Hematopoietic multipotent progenitor cell treated with erythropoietin and hydrocortisone succinate and interleukin-3 and kit ligand, for 15 days (in vitro differentiated cells): ENCODE data around the gene FIGN.

ENCODE experiments used
- DNase-seq: peaks from one replicate; pipeline ENCODE4 v3.0.0-alpha.2; 2015; ENCODE audit warnings: low spot score

Gene FIGN

DNA sequence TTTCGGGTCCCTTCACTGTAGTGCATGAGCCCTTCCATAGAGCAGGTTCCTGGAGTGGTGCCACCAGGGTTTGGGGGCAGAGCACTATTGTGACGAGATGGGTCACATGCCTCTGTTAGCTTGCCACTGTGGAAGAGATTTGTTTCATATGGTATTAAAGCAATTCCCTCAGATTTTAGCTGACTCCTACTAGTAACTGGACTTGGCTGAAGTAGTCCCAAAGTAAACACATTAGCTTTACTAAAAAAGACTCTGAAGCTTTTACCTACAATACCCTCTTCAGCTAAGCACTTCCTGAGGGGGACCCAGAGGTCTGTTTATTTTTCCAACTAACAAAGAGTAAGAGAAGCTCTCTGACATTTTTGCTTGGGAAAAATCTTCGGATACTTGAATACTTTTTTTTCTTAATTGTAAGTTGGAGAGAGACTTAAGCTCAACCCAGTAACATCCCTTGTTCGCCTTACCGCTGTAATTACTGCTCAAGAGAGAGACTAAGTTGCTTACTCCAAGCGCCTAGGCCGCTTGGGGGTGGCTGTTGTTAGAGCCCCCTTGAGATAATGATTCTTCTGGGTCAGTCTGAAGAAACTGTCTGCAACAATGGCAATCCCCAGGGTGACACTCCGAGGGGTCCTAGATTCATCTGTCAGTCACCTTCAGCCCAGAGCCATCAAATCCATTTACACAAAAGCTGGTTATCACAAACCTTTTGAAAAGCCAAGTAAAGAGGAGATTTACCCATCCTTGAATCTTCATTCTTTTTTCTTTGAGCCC is 177.4 kb downstream of the FIGN start:
- DNase-seq: no peak

DNA sequence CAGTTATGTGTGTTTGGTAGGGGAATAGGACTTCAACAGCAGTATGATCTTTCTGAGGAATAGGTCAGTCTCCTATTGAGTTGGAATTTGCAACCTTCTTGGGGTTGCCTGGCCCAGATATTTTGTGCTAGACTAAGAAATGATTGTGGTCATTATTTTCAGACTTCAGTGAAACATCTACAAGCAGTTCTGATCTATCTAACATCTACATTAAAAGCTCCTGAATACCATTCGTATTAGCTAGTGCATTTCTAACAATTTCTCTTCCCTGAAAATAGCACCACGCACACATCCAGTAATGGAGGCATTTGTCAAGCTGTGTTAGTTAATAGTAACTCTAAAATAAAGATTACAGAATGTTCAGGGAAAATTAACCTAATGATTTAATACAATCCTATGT is 179.3 kb downstream of the FIGN start:
- DNase-seq: no peak

DNA sequence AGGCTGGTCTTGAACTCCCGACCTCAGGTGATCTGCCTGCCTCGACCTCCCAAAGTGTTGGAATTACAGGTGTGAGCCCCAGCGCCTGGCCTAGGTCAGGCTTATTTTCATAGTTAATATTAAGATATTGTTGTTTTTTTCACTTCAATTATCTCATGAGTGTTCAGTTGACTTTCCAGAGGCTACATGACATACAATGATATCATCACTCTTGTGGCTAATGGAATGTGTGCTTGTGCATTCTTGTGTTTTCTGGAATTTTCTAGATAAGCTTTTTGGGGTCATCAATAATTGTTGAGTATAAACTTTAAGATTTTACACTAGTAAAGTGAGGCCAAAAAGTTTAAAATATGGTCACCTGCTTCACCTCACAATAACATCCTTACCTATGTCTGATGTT is 180.9 kb downstream of the FIGN start:
- DNase-seq: no peak

DNA sequence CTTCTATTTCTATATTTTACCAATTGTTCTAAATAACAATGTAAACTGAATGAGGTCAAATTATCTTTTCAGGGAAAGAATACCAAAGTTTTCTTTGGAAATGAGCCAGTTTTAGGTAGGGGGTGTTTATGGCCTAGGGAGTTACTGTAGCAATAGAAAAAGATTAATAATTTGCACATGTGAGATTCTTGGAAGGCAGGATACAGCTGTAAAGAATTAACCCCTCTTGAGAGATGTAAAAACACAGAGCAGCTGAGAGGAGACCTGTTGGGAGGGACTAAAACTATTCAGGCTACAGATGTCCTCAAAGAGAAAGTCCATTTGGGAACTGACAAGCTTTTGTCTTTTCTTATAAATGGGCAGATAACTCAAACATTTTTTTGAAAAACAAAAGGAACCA is 182.2 kb downstream of the FIGN start:
- DNase-seq: no peak

DNA sequence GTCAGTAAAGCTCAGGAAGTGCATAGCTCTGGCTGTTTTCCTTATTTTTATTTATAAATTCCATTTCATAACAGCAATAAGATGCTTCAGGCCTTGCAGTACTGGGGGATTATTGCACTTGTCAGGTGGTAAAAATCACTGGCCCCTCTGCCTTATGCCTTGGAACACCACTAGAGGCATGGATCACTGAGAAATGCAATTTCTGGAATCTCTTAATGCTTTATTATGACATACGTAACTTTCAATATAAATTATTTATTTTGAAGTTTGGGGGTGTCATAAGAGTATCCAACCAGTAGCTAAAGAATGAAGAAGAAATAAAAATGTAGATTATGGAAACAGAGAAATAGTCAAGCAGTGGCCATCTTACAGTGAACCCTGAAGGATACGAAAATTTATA is 183.1 kb downstream of the FIGN start:
- no peak for DNase-seq

DNA sequence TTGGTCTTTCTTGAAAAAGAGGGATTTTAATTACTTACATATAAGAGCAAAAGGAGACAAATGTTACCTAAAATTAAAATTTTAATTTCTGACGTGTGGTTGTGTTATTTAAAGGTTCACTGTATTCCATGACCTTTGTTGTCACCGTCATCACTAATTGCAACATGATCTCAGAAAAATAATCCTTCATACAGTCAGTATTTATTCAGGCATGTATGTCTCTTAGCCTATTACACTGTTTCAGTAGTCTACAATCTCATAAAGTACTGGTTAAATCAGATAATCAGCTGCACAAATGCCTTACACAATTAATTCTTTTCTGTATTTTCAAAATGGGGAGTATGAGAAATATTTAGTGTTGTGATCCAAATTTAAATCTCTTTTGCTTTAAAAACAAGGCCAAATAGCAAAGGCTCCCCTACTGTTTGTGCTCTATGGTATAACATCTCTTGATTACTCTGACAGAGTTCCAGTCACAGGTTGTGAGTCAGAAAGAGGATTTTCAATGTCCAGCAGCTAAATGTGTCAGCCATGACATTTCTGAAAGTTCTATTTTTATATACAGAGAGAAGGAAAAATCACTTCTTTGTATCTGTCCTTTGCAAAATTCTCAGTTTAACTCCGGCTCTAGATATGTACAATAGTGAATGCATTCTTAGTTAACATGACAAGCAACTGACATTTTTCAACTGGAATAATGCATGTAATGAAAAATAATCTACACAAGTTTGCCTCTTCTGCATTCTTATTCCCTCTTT is 184.0 kb downstream of the FIGN start:
- DNase-seq: no peak

DNA sequence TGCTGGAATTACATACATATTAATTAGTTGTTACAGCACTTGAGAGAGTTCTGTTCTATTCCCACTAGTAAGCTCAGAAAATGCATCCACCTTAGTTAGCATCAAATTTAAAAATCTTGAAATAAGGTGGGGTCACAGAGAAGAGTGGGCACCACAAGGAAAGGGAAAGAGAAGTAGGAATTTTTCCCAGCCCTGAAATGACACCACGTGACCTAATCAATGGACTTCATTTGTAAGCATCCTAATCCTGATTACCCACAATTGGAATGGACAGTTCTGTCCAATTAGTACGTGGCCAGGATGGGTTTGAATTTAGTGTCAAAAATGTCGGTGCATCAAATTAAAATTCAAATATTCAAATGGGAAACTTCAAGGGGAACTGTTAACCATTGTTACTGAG is 186.8 kb downstream of the FIGN start:
- DNase-seq: no peak
